ENCODE data around the gene SPECC1L. TPM values are rescaled to one million over a fixed set of nuclear protein-coding genes. Genes with fewer than 3 reads are reported as not detected.
A peak's percentile ranks its signal among the peaks of the same experiment; 100 is the strongest.
"Not testable (repeated sequence)": the region's sequence is repeated elsewhere in the genome, so short reads cannot be mapped to it uniquely, and the experiment has no call there.

Gene SPECC1L
- total and polyA plus RNA-seq, 7 experiments from 2014 or later: 14.6 to 69.0 (median 39.9) TPM

DNA sequence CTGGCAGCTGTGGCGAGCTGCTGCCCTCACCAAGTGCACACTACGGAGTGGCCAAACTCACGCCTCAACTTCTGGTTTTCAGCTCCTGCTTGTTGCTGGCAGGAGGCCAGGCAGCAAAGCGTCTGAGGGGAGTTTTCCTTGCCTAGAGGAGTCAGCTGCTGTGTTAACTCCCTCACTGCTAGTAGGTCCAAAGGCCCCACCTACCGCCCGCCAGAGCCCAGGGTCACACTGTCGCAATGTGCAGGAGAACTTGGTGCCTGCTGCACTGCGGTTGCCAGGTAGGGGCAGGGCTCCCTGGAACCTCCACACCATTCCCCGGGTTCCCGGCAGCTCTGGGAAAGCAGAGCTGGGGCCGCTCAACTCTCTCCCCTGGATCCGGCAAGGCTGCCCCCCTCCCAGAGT, 25.6 kb upstream of the SPECC1L start, which contains the start of gene GGT5:
GGT5 (minus strand) TSS at position 53 of the 402 bp plus-strand sequence. CDS start 357 bp downstream, outside the sequence.
- Mint-ChIP-seq H3K4me3 (peak within 1 kb of the TSS; percentile 19 to 89 (median 58)), H3K27ac (peak within 1 kb of the TSS; percentile 29 to 84 (median 62)), H3K4me1 (peaks cover 25 to 45% (median 41%) of the 10 kb centered on the region in 7 donors)
- H3K27me3 ChIP-seq (ENCODE audit: control insufficient read depth in 2 of 2, insufficient read depth in 2 of 2, low read length in 2 of 2); DNase-seq; ATAC-seq; H3K9me3 Mint-ChIP-seq; H3K36me3 Mint-ChIP-seq; H3K27me3 Mint-ChIP-seq; H3K27ac ChIP-seq (ENCODE audit: low read depth, low read length); POLR2A ChIA-PET; intact Hi-C loops (cut with micrococcal nuclease); H3K36me3 ChIP-seq (ENCODE audit: control insufficient read depth in 2 of 3, insufficient read depth in 3 of 3, low read length in 3 of 3); H3K9me3 ChIP-seq (ENCODE audit: control insufficient read depth in 2 of 3, low read length in 3 of 3); H3K4me3 ChIP-seq (ENCODE audit: low read length): not testable (repeated sequence)
- CTCF ChIA-PET: interaction anchor here (1.2 kb wide), 1 partner anchor 40 kb away, joined by 5 read pairs; no protein-coding TSS in a partner anchor
- H3K4me1 ChIP-seq (ENCODE audit: control insufficient read depth in 2 of 2, insufficient read depth in 2 of 2, low read length in 2 of 2): peaks cover 15 to 28% of the 10 kb centered on the region in 2 donors

DNA sequence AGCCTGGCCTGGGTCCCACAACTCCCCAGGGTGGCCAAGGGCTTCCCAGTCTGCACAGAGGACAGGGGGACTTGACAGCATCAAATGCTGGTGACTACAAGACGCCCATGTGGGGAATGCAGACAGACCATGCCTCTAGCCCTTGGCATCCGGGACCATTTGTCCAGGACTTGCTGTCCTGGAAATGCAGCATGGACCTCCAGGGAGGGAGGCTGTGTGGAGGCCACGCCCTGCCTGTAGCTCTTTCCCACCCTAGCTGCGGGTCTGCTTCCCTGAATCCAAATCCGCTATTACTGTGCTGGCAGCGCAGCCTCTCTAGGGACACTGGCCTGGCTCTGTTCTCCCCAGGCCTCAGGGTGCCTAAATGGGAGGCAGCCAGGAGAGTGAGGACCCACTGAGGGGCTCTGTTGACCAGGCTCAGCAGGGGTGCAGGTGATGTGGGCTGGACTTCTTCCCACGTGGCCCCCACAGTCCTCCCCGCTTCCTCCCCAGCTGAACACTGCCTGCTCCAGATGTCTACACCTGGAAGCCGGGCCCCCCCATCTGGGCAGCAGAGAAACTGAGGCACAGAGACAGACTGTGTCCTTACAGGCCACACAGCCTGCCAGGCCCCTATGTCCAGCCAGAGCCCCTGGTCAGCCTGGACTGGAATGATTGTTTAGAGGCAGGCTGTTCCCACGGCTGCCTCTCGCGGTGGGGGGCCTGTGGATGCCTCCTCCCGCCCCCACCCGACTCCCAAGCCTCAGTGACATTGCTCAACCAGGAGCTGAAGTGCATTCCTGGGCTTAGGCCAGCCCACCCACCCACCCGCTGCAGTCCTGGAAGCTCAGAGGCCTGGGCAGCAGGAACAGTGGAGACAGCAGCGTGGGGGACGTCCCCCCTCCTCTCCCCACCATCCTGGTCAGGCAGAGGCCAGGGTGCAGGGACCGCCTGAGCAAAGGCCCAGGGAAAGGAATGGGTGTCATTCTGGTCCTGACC, 24.8 kb upstream of the SPECC1L start:
- H3K27me3 Mint-ChIP-seq; ATAC-seq; H3K27me3 ChIP-seq (ENCODE audit: control insufficient read depth in 2 of 2, insufficient read depth in 2 of 2, low read length in 2 of 2); H3K36me3 ChIP-seq (ENCODE audit: control insufficient read depth in 2 of 3, insufficient read depth in 3 of 3, low read length in 3 of 3); intact Hi-C loops (cut with micrococcal nuclease); H3K9me3 ChIP-seq (ENCODE audit: control insufficient read depth in 2 of 3, low read length in 3 of 3); POLR2A ChIA-PET; H3K36me3 Mint-ChIP-seq; H3K4me3 ChIP-seq (ENCODE audit: low read length); H3K9me3 Mint-ChIP-seq; DNase-seq; H3K4me3 Mint-ChIP-seq; H3K27ac ChIP-seq (ENCODE audit: low read depth, low read length): not testable (repeated sequence)
- peaks cover 15 to 22% of the 10 kb centered on the region in 2 donors for H3K4me1 ChIP-seq (ENCODE audit: control insufficient read depth in 2 of 2, insufficient read depth in 2 of 2, low read length in 2 of 2)
- CTCF ChIA-PET: interaction anchor here (1.0 to 1.2 kb wide), 2 partner anchors 40 to 55 kb away, joined by 3 to 5 read pairs; no protein-coding TSS in a partner anchor
- H3K4me1 Mint-ChIP-seq: peaks cover 25 to 37% (median 35%) of the 10 kb centered on the region in 7 donors
- H3K27ac Mint-ChIP-seq: peak overlapping the region in 2 of 9 donors; percentile 43 to 82

- CTCF ChIA-PET: interaction anchor here (0.6 to 1.1 kb wide), 7 partner anchors 19 to 310 kb away, joined by 3 to 5 read pairs (median 3); no protein-coding TSS in a partner anchor
- Mint-ChIP-seq H3K36me3 (no peaks in the 10 kb centered on the region), H3K9me3 (no peaks in the 10 kb centered on the region), H3K4me3 (no peak overlapping the region), H3K4me1 (peaks cover 22 to 27% (median 24%) of the 10 kb centered on the region in 7 donors), H3K27me3 (no peaks in the 10 kb centered on the region), H3K27ac (peak overlapping the region in 1 of 9 donors; percentile 29)
- no peak overlapping the region for H3K27ac ChIP-seq (ENCODE audit: low read depth, low read length)
- DNase-seq (no peak), ATAC-seq (no peak)
- no peaks in the 10 kb centered on the region for H3K36me3 ChIP-seq (ENCODE audit: control insufficient read depth in 2 of 3, insufficient read depth in 3 of 3, low read length in 3 of 3)
- peaks cover 13 to 17% of the 10 kb centered on the region in 2 donors for H3K4me1 ChIP-seq (ENCODE audit: control insufficient read depth in 2 of 2, insufficient read depth in 2 of 2, low read length in 2 of 2)
- intact Hi-C loops (cut with micrococcal nuclease): loop anchor here (1.0 kb wide), 3 partner anchors 58 to 140 kb away; no protein-coding TSS in a partner anchor
- POLR2A ChIA-PET: no interaction called here
- no peaks in the 10 kb centered on the region for H3K9me3 ChIP-seq (ENCODE audit: control insufficient read depth in 2 of 3, low read length in 3 of 3)
- H3K4me3 ChIP-seq (ENCODE audit: low read length): no peak overlapping the region
- H3K27me3 ChIP-seq (ENCODE audit: control insufficient read depth in 2 of 2, insufficient read depth in 2 of 2, low read length in 2 of 2): no peaks in the 10 kb centered on the region
These were observed 23.6 kb upstream of the SPECC1L start for GRCh38 chr22:24247011-24247507.

- no peaks in the 10 kb centered on the region for H3K9me3 ChIP-seq (ENCODE audit: control insufficient read depth in 2 of 3, low read length in 3 of 3)
- ChIA-PET POLR2A (no interaction called here), CTCF (interaction anchor here (0.6 to 1.1 kb wide), 7 partner anchors 19 to 309 kb away, joined by 3 to 5 read pairs (median 3); no protein-coding TSS in a partner anchor)
- H3K4me3 ChIP-seq (ENCODE audit: low read length): no peak overlapping the region
- peak in 6 of 9 donors; percentile 24 to 58 (median 42) for DNase-seq
- no peaks in the 10 kb centered on the region for H3K27me3 ChIP-seq (ENCODE audit: control insufficient read depth in 2 of 2, insufficient read depth in 2 of 2, low read length in 2 of 2)
- peaks cover 7 to 10% of the 10 kb centered on the region in 2 donors for H3K4me1 ChIP-seq (ENCODE audit: control insufficient read depth in 2 of 2, insufficient read depth in 2 of 2, low read length in 2 of 2)
- intact Hi-C loops (cut with micrococcal nuclease): loop anchor here (1.0 kb wide), 3 partner anchors 58 to 140 kb away; no protein-coding TSS in a partner anchor
- Mint-ChIP-seq H3K27me3 (no peaks in the 10 kb centered on the region), H3K4me1 (peaks cover 17 to 20% (median 17%) of the 10 kb centered on the region in 7 donors), H3K36me3 (no peaks in the 10 kb centered on the region), H3K9me3 (no peaks in the 10 kb centered on the region), H3K27ac (peak overlapping the region in 1 of 9 donors; percentile 60), H3K4me3 (peak overlapping the region in 1 of 10 donors; percentile 12)
- no peak overlapping the region for H3K27ac ChIP-seq (ENCODE audit: low read depth, low read length)
- no peaks in the 10 kb centered on the region for H3K36me3 ChIP-seq (ENCODE audit: control insufficient read depth in 2 of 3, insufficient read depth in 3 of 3, low read length in 3 of 3)
- ATAC-seq: peak; percentile 75
These were observed 22.9 kb upstream of the SPECC1L start for GRCh38 chr22:24247564-24248344.

- intact Hi-C loops (cut with micrococcal nuclease); POLR2A ChIA-PET; H3K4me3 Mint-ChIP-seq: not testable (repeated sequence)
These were observed 22.0 kb upstream of the SPECC1L start for GRCh38 chr22:24248611-24249010.

GRCh38 chr22:24249413-24249812, 21.2 kb upstream of the SPECC1L start:
- H3K4me1 Mint-ChIP-seq; H3K9me3 Mint-ChIP-seq; ATAC-seq; H3K27ac ChIP-seq (ENCODE audit: low read depth, low read length); POLR2A ChIA-PET; H3K4me3 Mint-ChIP-seq; CTCF ChIA-PET; H3K9me3 ChIP-seq (ENCODE audit: control insufficient read depth in 2 of 3, low read length in 3 of 3); H3K36me3 ChIP-seq (ENCODE audit: control insufficient read depth in 2 of 3, insufficient read depth in 3 of 3, low read length in 3 of 3); H3K36me3 Mint-ChIP-seq; intact Hi-C loops (cut with micrococcal nuclease); H3K27me3 Mint-ChIP-seq; H3K27ac Mint-ChIP-seq; H3K4me1 ChIP-seq (ENCODE audit: control insufficient read depth in 2 of 2, insufficient read depth in 2 of 2, low read length in 2 of 2); H3K27me3 ChIP-seq (ENCODE audit: control insufficient read depth in 2 of 2, insufficient read depth in 2 of 2, low read length in 2 of 2); DNase-seq; H3K4me3 ChIP-seq (ENCODE audit: low read length): not testable (repeated sequence)

More at GRCh38 chr22:24248611-24249010, 22.0 kb upstream of the SPECC1L start:
- H3K4me1 Mint-ChIP-seq: peaks cover 9 to 12% (median 9%) of the 10 kb centered on the region in 7 donors
- H3K9me3 ChIP-seq (ENCODE audit: control insufficient read depth in 2 of 3, low read length in 3 of 3); H3K9me3 Mint-ChIP-seq; H3K36me3 Mint-ChIP-seq; ATAC-seq; CTCF ChIA-PET; H3K27ac ChIP-seq (ENCODE audit: low read depth, low read length); H3K4me3 ChIP-seq (ENCODE audit: low read length); H3K27ac Mint-ChIP-seq; DNase-seq; H3K27me3 Mint-ChIP-seq; H3K27me3 ChIP-seq (ENCODE audit: control insufficient read depth in 2 of 2, insufficient read depth in 2 of 2, low read length in 2 of 2); H3K36me3 ChIP-seq (ENCODE audit: control insufficient read depth in 2 of 3, insufficient read depth in 3 of 3, low read length in 3 of 3); H3K4me1 ChIP-seq (ENCODE audit: control insufficient read depth in 2 of 2, insufficient read depth in 2 of 2, low read length in 2 of 2): not testable (repeated sequence)

Data from naive thymus-derived CD4-positive, alpha-beta T cell (primary cell).